Thyroid gland (tissue), 4 donors: ENCODE data around the gene CUL3. TPM values are rescaled to one million over a fixed set of nuclear protein-coding genes. Genes with fewer than 3 reads are reported as not detected.

Experiments
- DNase-seq, 2 donors: peaks; one replicate each; pipeline ENCODE4 v3.0.0-alpha.2; 2019
- H3K27ac ChIP-seq, 3 donors: fragments of 200-600 bp; sonication (generic); 1 replicate in 2 of 3; 2 replicates in 1 of 3; pipeline ENCODE4 v1.5.1; 2016 to 2019; ENCODE audit warnings: mild to moderate bottlenecking in 1 of 3, moderate library complexity in 1 of 3
- H3K27me3 ChIP-seq: fragments of 200-600 bp; sonication (generic); one replicate; pipeline ENCODE4 v1.5.1; 2019
- H3K36me3 ChIP-seq, 2 donors: fragments of 200-600 bp; sonication (generic); one replicate each; pipeline ENCODE4 v1.5.1; 2016 to 2019
- H3K4me1 ChIP-seq, 2 donors: fragments of 200-600 bp; sonication (generic); one replicate each; pipeline ENCODE4 v1.5.1; 2017 to 2019
- H3K4me3 ChIP-seq, 3 donors: fragments of 200-600 bp; sonication (generic); replicated peaks in 1 of 3; 1 replicate in 2 of 3; 2 replicates in 1 of 3; pipeline ENCODE4 v1.5.1; 2016; ENCODE audit warnings: mild to moderate bottlenecking in 1 of 3
- H3K9me3 ChIP-seq: fragments of 200-600 bp; sonication (generic); one replicate; pipeline ENCODE4 v1.5.1; 2017
- CTCF ChIP-seq, 6 experiments: fragments of 200-600 bp in 3 of 6; fragments of 450-650 bp in 3 of 6; sonication (generic) in 3 of 6; IDR thresholded peaks; one replicate each; pipeline ENCODE4 v1.5.1; 2016 to 2019; ENCODE audit warnings: antibody characterized with exemption in 6 of 6, mild to moderate bottlenecking in 2 of 6, inconsistent platforms in 1 of 6, moderate library complexity in 1 of 6
- POLR2A ChIP-seq, 2 donors: fragments of 450-650 bp; IDR thresholded peaks; one replicate each; pipeline ENCODE4 v1.6.1; 2017; ENCODE audit warnings: antibody characterized with exemption in 2 of 2, mild to moderate bottlenecking in 2 of 2, moderate library complexity in 1 of 2
- WGBS, 2 donors: methylation state at CpG; one replicate each; pipeline ENCODE4 v1.1.5; 2017; 5-methylcytosine and 5-hydroxymethylcytosine counted together
- intact Hi-C: fragments of 100-400 bp; cut with DNase I; formaldehyde crosslinking; loops from one replicate; pipeline ENCODE4 v1.15.1; 2023
- total RNA-seq, 4 donors: library from RNA; depleted of rRNA; stranded (reverse); fragments of >200 nt; gene quantifications; one replicate each; pipeline ENCODE4 v1.2.3, GENCODE V29; 2016

CUL3 gene
- total RNA-seq, 4 donors from 2014 or later = 91.9 to 122 (median 107) TPM

GRCh38 chr2:224573724-224574123, 11.4 kb downstream of the CUL3 start:
- WGBS, 2 donors = 91 to 100% methylated on average over 1 of the region's 1 CpG
- Histone ChIP-seq H3K27me3 (no peaks in the 10 kb centered on the region), H3K4me3 (no peak overlapping the region), H3K36me3 (no peaks in the 10 kb centered on the region), H3K9me3 (no peaks in the 10 kb centered on the region), H3K4me1 (peaks cover 76% of the 10 kb centered on the region in 2 donors), H3K27ac (peak overlapping the region in 1 of 3 donors; percentile 9)
- TF ChIP-seq POLR2A (IDR thresholded peaks at IDR 0.05) = no peak
- no peak for TF ChIP-seq CTCF (IDR thresholded peaks at IDR 0.05)
- intact Hi-C loops = no loop called here
- no peak for DNase-seq

DNA sequence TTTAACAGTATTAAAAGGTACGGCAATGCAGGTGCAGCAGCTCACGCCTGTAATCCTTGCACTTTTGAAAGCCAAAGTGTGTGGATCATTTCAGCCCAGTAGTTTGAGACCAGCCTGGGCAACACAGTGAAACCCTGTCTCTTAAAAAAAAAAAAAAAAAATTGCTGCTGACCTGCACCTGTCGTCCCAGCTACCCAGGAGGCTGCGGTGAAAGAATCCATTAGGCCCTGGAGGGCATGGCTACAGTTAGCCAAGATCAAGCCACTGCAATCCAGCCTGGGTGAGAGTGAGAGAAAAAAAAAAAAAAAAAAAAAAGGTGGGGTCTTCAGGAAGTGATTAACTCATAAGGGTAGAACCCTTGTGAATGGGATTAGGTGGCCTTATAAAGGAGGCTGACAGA, 12.8 kb downstream of the CUL3 start:
- 84 to 88% methylated on average over 4 of the region's 4 CpGs for WGBS, 2 donors
- H3K4me1 ChIP-seq = peaks cover 71 to 77% of the 10 kb centered on the region in 2 donors

DNA sequence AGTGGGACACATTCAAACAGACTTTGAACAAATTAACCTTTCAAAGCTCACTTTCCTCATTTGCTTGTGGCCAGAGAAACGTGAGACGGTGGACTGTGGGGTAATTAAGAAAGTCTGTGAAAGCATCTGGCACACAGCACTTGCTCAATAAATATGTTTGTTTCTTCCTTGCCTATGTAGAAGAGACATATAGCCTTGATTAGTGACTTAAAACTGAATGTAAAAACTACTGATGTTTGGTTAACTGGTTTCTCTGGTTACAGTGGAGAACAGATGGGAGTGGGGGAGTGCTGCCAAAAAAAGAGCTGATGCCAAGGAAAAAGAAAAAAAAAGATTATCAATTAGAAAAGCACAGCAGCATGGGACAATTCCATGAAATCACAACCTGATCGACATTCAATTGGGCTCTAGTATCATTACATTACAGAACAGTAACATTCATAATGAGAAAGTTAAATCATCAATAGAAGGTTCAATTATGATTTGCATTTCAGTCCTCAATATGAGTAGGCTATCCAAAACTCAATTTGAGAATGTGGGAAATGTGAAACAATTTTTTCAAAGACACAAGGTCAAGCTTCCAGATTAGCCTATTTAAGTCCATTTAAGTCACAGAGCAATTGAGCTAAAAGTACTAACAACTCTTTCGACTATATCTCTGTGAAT, 14.7 kb downstream of the CUL3 start:
- H3K4me3 ChIP-seq = no peak overlapping the region
- WGBS, 2 donors = 70 to 78% methylated on average over 4 of the region's 4 CpGs
- intact Hi-C loops = no loop called here
- TF ChIP-seq POLR2A (IDR thresholded peaks at IDR 0.05) = no peak
- TF ChIP-seq CTCF (IDR thresholded peaks at IDR 0.05) = no peak
- DNase-seq = no peak
- no peaks in the 10 kb centered on the region for H3K36me3 ChIP-seq
- peak overlapping the region in 2 of 3 donors; percentile 22 to 34 for H3K27ac ChIP-seq
- no peaks in the 10 kb centered on the region for H3K9me3 ChIP-seq
- no peaks in the 10 kb centered on the region for H3K27me3 ChIP-seq
- H3K4me1 ChIP-seq = peaks cover 56 to 69% of the 10 kb centered on the region in 2 donors

More for the DNA sequence above, 12.8 kb downstream of the CUL3 start:
- no peaks in the 10 kb centered on the region for H3K27me3 ChIP-seq
- TF ChIP-seq POLR2A (IDR thresholded peaks at IDR 0.05) = no peak
- no peak for TF ChIP-seq CTCF (IDR thresholded peaks at IDR 0.05)
- H3K4me3 ChIP-seq = no peak overlapping the region
- no peak overlapping the region for H3K27ac ChIP-seq
- no peaks in the 10 kb centered on the region for H3K9me3 ChIP-seq
- intact Hi-C loops = no loop called here
- no peaks in the 10 kb centered on the region for H3K36me3 ChIP-seq
- DNase-seq = no peak

DNA sequence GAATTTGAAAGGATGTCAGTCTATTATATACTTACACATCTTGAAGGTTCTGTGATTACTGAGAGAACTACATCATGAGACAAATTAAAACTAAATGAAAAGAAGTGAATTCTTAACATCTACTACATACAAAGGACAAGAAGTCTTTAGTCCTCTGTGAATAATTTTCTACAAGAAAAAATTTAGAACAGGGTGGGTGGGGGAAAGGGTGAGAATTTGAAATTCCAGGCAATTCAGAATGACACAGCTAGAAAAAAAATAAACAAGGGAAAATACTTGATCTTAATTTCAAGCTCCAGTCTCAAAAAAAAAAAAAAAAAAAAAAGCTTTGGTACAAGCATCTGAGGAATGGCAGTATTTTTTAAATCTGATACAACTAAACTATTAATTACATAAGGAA, 15.5 kb downstream of the CUL3 start:
- Histone ChIP-seq H3K4me1 (peaks cover 53 to 71% of the 10 kb centered on the region in 2 donors), H3K27ac (no peak overlapping the region)
- intact Hi-C loops = no loop called here

More for the DNA sequence above, 15.5 kb downstream of the CUL3 start:
- no peak for TF ChIP-seq CTCF (IDR thresholded peaks at IDR 0.05)
- no peak for TF ChIP-seq POLR2A (IDR thresholded peaks at IDR 0.05)
- DNase-seq = no peak
- Histone ChIP-seq H3K9me3 (no peaks in the 10 kb centered on the region), H3K4me3 (no peak overlapping the region), H3K36me3 (no peaks in the 10 kb centered on the region), H3K27me3 (no peaks in the 10 kb centered on the region)
